A549 (cell line): ENCODE results near the gene PNLDC1.

Experiments used
- BCL3 ChIP-seq: fragments of >200 bp; sonication (Bioruptor Twin); formaldehyde crosslinking; IDR thresholded peaks from 3 replicates; pipeline ENCODE4 v1.6.1; 2016
- CTCF ChIP-seq: fragments of >200 bp; sonication (Bioruptor Twin); formaldehyde crosslinking; IDR thresholded peaks from 3 replicates; pipeline ENCODE4 v1.5.1; 2016
- EP300 ChIP-seq, 2 experiments: fragments of >200 bp; sonication (Bioruptor Twin); formaldehyde crosslinking; IDR thresholded peaks; 2 replicates in 1 of 2; 3 replicates in 1 of 2; pipeline ENCODE4 v1.6.1; 2016 to 2017
- FOXS1 ChIP-seq: fragments of 250-450 bp; sonication (Bioruptor Pico); IDR thresholded peaks from 2 replicates; pipeline ENCODE4 v1.5.0; 2020; ENCODE audit warnings: mild to moderate bottlenecking, moderate library complexity
- MAFK ChIP-seq: fragments of 450-650 bp; IDR thresholded peaks from 2 replicates; pipeline ENCODE4 v1.6.1; 2014; ENCODE audit not compliant: partially characterized antibody
- MAZ ChIP-seq: fragments of 150-350 bp; IDR thresholded peaks from 2 replicates; pipeline ENCODE4 v1.6.1; 2014; ENCODE audit warnings: antibody characterized with exemption, low read depth, low read length, borderline replicate concordance
- NPAS2 ChIP-seq: fragments of 250-450 bp; sonication (Bioruptor Pico); IDR thresholded peaks from 2 replicates; pipeline ENCODE4 v1.8.0; 2022; ENCODE audit warnings: mild to moderate bottlenecking, moderate library complexity, borderline replicate concordance
- POLR2A ChIP-seq: IDR thresholded peaks from 2 replicates; pipeline ENCODE4 v1.6.1; 2012; ENCODE audit warnings: mild to moderate bottlenecking, low read length
- POLR2AphosphoS2 ChIP-seq: conservative IDR thresholded peaks from 2 replicates; pipeline ENCODE4 v1.6.1; 2012; ENCODE audit warnings: low read length, improper control_type of control experiment, inconsistent platforms
- RARB ChIP-seq: fragments of 250-450 bp; sonication (Bioruptor Pico); IDR thresholded peaks from 2 replicates; pipeline ENCODE4 v1.8.0; 2021; ENCODE audit warnings: mild to moderate bottlenecking, moderate library complexity
- REST ChIP-seq: fragments of 200-600 bp; sonication (generic); IDR thresholded peaks from 2 replicates; pipeline ENCODE4 v1.6.1; 2016; ENCODE audit warnings: antibody characterized with exemption, mild to moderate bottlenecking, moderate library complexity
- RFX5 ChIP-seq: fragments of 450-650 bp; IDR thresholded peaks from 2 replicates; pipeline ENCODE4 v1.7.1; 2014; ENCODE audit warnings: antibody characterized with exemption, mild to moderate bottlenecking, moderate library complexity
- RNF2 ChIP-seq: fragments of 200-600 bp; sonication (generic); IDR thresholded peaks from 2 replicates; pipeline ENCODE4 v1.6.1; 2016; ENCODE audit warnings: low read depth, mild to moderate bottlenecking, antibody characterized with exemption, moderate library complexity, borderline replicate concordance
- ZFP36 ChIP-seq: fragments of 450-650 bp; IDR thresholded peaks from 2 replicates; pipeline ENCODE4 v1.6.1; 2014; ENCODE audit warnings: borderline replicate concordance; ENCODE audit not compliant: partially characterized antibody

GRCh38 chr6:159866286-159867247, 66.5 kb downstream of the PNLDC1 start:
- no peak for TF ChIP-seq POLR2A
- TF ChIP-seq MAFK, result no peak
- no peak for TF ChIP-seq FOXS1 (CRISPR knock-in tag)
- TF ChIP-seq CTCF, result no peak
- TF ChIP-seq BCL3, result no peak
- TF ChIP-seq RARB (CRISPR knock-in tag), result no peak
- no peak for TF ChIP-seq MAZ
- no peak for TF ChIP-seq NPAS2 (CRISPR knock-in tag)
- no peak for TF ChIP-seq REST
- TF ChIP-seq EP300 (IDR thresholded peaks at IDR 0.05), result no peak
- TF ChIP-seq POLR2AphosphoS2, result no peak
- TF ChIP-seq RFX5, result no peak
- no peak for TF ChIP-seq ZFP36
- TF ChIP-seq RNF2, result no peak
